GM18505 (cell line): ENCODE measurements around the gene GP2.

Source experiments
- ATAC-seq: cut with Tn5 transposase; IDR thresholded peaks from one replicate; pipeline ENCODE4 v1.9.1; 2021; ENCODE audit not compliant: unreplicated experiment
- POLR2A ChIP-seq: IDR thresholded peaks from 4 replicates; pipeline ENCODE4 v1.6.1; 2011; ENCODE audit warnings: borderline replicate concordance; ENCODE audit not compliant: insufficient read depth, insufficient read length; ENCODE audit errors: extremely low read depth

The GP2 gene

GRCh38 chr16:20262248-20262647 is 65.1 kb downstream of the GP2 start:
- TF ChIP-seq POLR2A = no peak
- ATAC-seq = no peak

GRCh38 chr16:20260215-20261009 is 66.9 kb downstream of the GP2 start:
- no peak for ATAC-seq
- no peak for TF ChIP-seq POLR2A
